Dermis microvascular lymphatic vessel endothelial cell (primary cell): ENCODE data around the gene BCCIP. TPM values are rescaled to one million over a fixed set of nuclear protein-coding genes. Genes with fewer than 3 reads are reported as not detected.

ENCODE experiments used
- DNase-seq, 2 donors: peaks; one replicate each; pipeline versions ENCODE4 v3.0.0 to v3.0.0-alpha.2; 2010; ENCODE audit warnings: low read depth in 2 of 2
- total RNA-seq: library from RNA; depleted of rRNA; stranded (reverse); fragments of >200 nt; gene quantifications from 2 replicates; pipeline ENCODE4 v1.2.1, GENCODE V29; 2014

BCCIP gene
- total RNA-seq, 1 donor from 2014 or later, result 28.4 TPM

GRCh38 chr10:125883211-125883610 is 59.9 kb downstream of the BCCIP start:
- no peak for DNase-seq

Other genes starting within 250 kb of the BCCIP start
- gene TEX36, start 140.4 kb upstream of the BCCIP start, total RNA-seq, result not detected in 2 replicates
- 12.5 and 13.9 TPM in 2 replicates for gene EDRF1, start 103.8 kb upstream of the BCCIP start, total RNA-seq
- 0.13 and 0.51 TPM in 2 replicates for gene MMP21, start 47.7 kb upstream of the BCCIP start, total RNA-seq
- gene UROS, start 288 bp upstream of the BCCIP start, total RNA-seq, result 48.5 and 75.2 TPM in 2 replicates
- gene DHX32, start 57.7 kb downstream of the BCCIP start, total RNA-seq, result 35.0 and 53.2 TPM in 2 replicates
- gene FANK1, start 73.0 kb downstream of the BCCIP start, total RNA-seq, result 1.0 TPM in 2 replicates